Stomach smooth muscle (tissue), 2 donors: ENCODE results near the gene OR1J2.

Source experiments
- H3K27ac ChIP-seq: one replicate; pipeline ENCODE4 v1.7.0; 2013; ENCODE audit warnings: mild to moderate bottlenecking, low read length, inconsistent platforms
- H3K27me3 ChIP-seq, 2 donors: one replicate each; pipeline ENCODE4 v1.7.0; 2013; ENCODE audit warnings: low read length in 2 of 2; ENCODE audit not compliant: insufficient read depth in 2 of 2, control insufficient read depth in 1 of 2
- H3K36me3 ChIP-seq, 2 donors: one replicate each; pipeline ENCODE4 v1.7.0; 2013; ENCODE audit warnings: low read length in 2 of 2; ENCODE audit not compliant: control insufficient read depth in 2 of 2, insufficient read depth in 2 of 2
- H3K4me1 ChIP-seq: one replicate; pipeline ENCODE4 v1.7.0; 2013; ENCODE audit warnings: low read length; ENCODE audit not compliant: control insufficient read depth, insufficient read depth
- H3K4me3 ChIP-seq, 2 donors: one replicate each; pipeline ENCODE4 v1.7.0; 2013; ENCODE audit warnings: low read length in 2 of 2
- H3K9ac ChIP-seq, 2 donors: one replicate each; pipeline ENCODE4 v1.7.0; 2013; ENCODE audit warnings: low read length in 2 of 2, mild to moderate bottlenecking in 1 of 2
- H3K9me3 ChIP-seq, 2 donors: one replicate each; pipeline ENCODE4 v1.7.0; 2013; ENCODE audit warnings: low read length in 2 of 2; ENCODE audit not compliant: control insufficient read depth in 2 of 2
- donor health status: healthy.
- donor health status: Pancreatic carcinoma.

The OR1J2 gene

GRCh38 chr9:122546196-122546595, 35.6 kb downstream of the OR1J2 start:
- H3K4me3 ChIP-seq = no peak overlapping the region

GRCh38 chr9:122551371-122551770, 40.8 kb downstream of the OR1J2 start:
- Histone ChIP-seq H3K9me3 (peaks cover 0 to 2% of the 10 kb centered on the region in 2 donors), H3K9ac (no peak overlapping the region), H3K27me3 (no peaks in the 10 kb centered on the region), H3K4me3 (no peak overlapping the region), H3K4me1 (no peaks in the 10 kb centered on the region), H3K36me3 (no peaks in the 10 kb centered on the region), H3K27ac (no peak overlapping the region)

More at GRCh38 chr9:122546196-122546595, 35.6 kb downstream of the OR1J2 start:
- no peaks in the 10 kb centered on the region for H3K4me1 ChIP-seq
- no peaks in the 10 kb centered on the region for H3K27me3 ChIP-seq
- H3K9me3 ChIP-seq = peaks cover 0 to 2% of the 10 kb centered on the region in 2 donors
- no peaks in the 10 kb centered on the region for H3K36me3 ChIP-seq
- H3K27ac ChIP-seq = no peak overlapping the region
- no peak overlapping the region for H3K9ac ChIP-seq

GRCh38 chr9:122552812-122553211, 42.2 kb downstream of the OR1J2 start, which contains the start of gene OR1N2:
TSS of gene OR1N2 (plus strand) at chr9:122553112. CDS start at chr9:122553212, 100 bp downstream.
- H3K27ac ChIP-seq = no peak within 1 kb of the TSS
- no peak within 1 kb of the TSS for H3K9ac ChIP-seq

More at GRCh38 chr9:122552812-122553211, 42.2 kb downstream of the OR1J2 start, which contains the start of gene OR1N2:
- H3K4me1 ChIP-seq = no peaks in the 10 kb centered on the region
- H3K9me3 ChIP-seq = peaks cover 0 to 2% of the 10 kb centered on the region in 2 donors
- no peaks in the 10 kb centered on the region for H3K36me3 ChIP-seq
- no peak within 1 kb of the TSS for H3K4me3 ChIP-seq
- H3K27me3 ChIP-seq = no peaks in the 10 kb centered on the region
